Immature natural killer cell (primary cell): ENCODE results near the gene NSD1. TPM values are rescaled to one million over a fixed set of nuclear protein-coding genes. Genes with fewer than 3 reads are reported as not detected.

Experiments used
- DNase-seq, 3 donors: peaks; one replicate each; pipeline ENCODE4 v3.0.0; 2022; ENCODE audit warnings: mixed read lengths in 1 of 3
- H3K27ac Mint-ChIP-seq, 6 donors: one replicate each; pipeline ENCODE4 v1.8.0; 2020; ENCODE audit warnings: mixed read lengths in 6 of 6, mild to moderate bottlenecking in 5 of 6, inconsistent platforms in 4 of 6, moderate library complexity in 3 of 6
- H3K27me3 Mint-ChIP-seq, 3 donors: one replicate each; pipeline ENCODE4 v1.8.0; 2020 to 2021; ENCODE audit warnings: low read depth in 3 of 3, mild to moderate bottlenecking in 3 of 3, mixed read lengths in 3 of 3, moderate library complexity in 3 of 3, inconsistent platforms in 1 of 3
- H3K36me3 Mint-ChIP-seq, 3 donors: one replicate each; pipeline ENCODE4 v1.8.0; 2020; ENCODE audit warnings: mixed read lengths in 3 of 3, inconsistent platforms in 2 of 3, mild to moderate bottlenecking in 2 of 3
- H3K4me1 Mint-ChIP-seq, 2 donors: one replicate each; pipeline ENCODE4 v1.8.0; 2020; ENCODE audit warnings: inconsistent platforms in 2 of 2, mild to moderate bottlenecking in 2 of 2, mixed read lengths in 2 of 2, moderate library complexity in 1 of 2
- H3K4me3 Mint-ChIP-seq, 5 donors: one replicate each; pipeline ENCODE4 v1.8.0; 2020; ENCODE audit warnings: mild to moderate bottlenecking in 5 of 5, mixed read lengths in 5 of 5, inconsistent platforms in 3 of 5, moderate library complexity in 3 of 5
- H3K9me3 Mint-ChIP-seq, 6 donors: one replicate each; pipeline ENCODE4 v1.8.0; 2020; ENCODE audit warnings: mild to moderate bottlenecking in 6 of 6, mixed read lengths in 6 of 6, inconsistent platforms in 4 of 6, moderate library complexity in 3 of 6
- polyA plus RNA-seq, 3 donors: library from polyadenylated mRNA; unstranded; fragments of 300-500 nt; fragmentation: Illumina TruSeq; gene quantifications; one replicate each; pipeline ENCODE4 v1.2.3, GENCODE V29; 2021

NSD1 gene
- polyA plus RNA-seq, 3 donors from 2014 or later = 17.3 to 92.9 (median 19.7) TPM

DNA sequence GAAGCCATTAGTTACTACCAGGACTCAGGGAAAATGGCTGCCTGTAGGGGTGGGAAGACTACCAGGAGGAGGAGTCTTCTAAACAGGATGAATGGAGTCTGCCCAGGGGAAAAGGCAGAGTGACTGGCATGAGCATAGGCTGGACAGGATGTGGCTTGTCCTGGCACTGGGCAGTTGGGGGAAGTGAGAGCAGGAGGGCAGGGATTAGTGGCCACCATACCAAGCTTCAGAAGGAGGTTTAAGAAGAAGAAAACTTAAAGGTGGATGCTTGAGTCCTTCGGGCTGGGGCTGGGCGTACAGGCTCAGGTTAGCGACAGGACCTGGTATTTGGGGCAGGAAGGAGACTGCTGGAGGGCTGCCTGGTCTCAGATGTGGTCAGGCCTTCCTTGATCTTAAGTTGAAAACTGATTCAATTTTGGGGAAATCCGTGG lies 5.0 kb upstream of the NSD1 start:
- DNase-seq = no peak
- no peak overlapping the region for H3K4me3 Mint-ChIP-seq
- peaks cover 0 to 2% of the 10 kb centered on the region in 2 donors for H3K4me1 Mint-ChIP-seq
- H3K27ac Mint-ChIP-seq = peak overlapping the region in 1 of 6 donors; percentile 66
- no peaks in the 10 kb centered on the region for H3K9me3 Mint-ChIP-seq
- peaks cover 2 to 8% (median 4%) of the 10 kb centered on the region in 3 donors for H3K27me3 Mint-ChIP-seq
- H3K36me3 Mint-ChIP-seq = no peaks in the 10 kb centered on the region

DNA sequence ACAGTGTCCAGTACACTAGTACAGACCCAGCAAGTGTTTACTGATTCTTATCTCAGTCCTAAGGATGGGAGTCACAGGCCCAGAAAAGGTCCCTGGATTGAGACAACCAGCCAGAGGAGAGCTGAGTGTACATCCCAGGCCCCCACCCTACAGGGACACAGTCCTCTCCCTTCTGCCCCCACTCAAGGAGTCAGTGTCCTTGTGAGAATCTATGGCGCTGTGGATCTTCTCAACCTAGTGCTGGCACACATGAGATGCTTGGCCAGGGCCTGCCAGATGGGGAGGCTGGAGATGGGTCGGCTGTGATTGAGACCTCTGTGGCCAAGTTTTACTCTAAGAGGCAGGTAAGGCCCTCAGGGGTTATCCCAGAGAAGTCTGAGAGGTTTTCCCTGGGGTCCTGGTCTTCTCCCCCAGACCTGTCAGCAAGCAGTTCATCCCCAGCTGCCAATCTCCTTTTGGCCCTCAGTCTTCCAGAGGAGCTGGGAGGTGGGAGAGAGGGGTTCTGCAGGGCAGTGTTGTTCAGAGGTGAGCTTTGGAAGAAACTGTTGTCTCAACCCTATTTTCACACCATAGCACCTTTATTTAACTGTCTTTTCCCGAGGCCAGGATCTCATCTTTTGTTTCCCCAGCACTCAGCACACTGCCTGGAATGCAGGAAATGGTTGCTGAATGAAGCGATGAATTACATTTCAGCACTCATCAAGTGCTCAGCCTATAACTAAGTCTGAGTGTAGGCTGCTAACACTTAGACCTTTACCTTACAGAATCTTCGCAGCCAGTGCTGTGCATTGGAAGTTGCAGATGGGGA lies 3.2 kb upstream of the NSD1 start:
- H3K27ac Mint-ChIP-seq = peak overlapping the region in 4 of 6 donors; percentile 12 to 66 (median 53)
- H3K36me3 Mint-ChIP-seq = peaks cover 1 to 5% (median 2%) of the 10 kb centered on the region in 3 donors
- H3K9me3 Mint-ChIP-seq = no peaks in the 10 kb centered on the region
- H3K27me3 Mint-ChIP-seq = peaks cover 4 to 11% (median 6%) of the 10 kb centered on the region in 3 donors
- H3K4me3 Mint-ChIP-seq = peak overlapping the region in 2 of 5 donors; percentile 39 to 52
- DNase-seq = no peak
- peaks cover 11 to 12% of the 10 kb centered on the region in 2 donors for H3K4me1 Mint-ChIP-seq

DNA sequence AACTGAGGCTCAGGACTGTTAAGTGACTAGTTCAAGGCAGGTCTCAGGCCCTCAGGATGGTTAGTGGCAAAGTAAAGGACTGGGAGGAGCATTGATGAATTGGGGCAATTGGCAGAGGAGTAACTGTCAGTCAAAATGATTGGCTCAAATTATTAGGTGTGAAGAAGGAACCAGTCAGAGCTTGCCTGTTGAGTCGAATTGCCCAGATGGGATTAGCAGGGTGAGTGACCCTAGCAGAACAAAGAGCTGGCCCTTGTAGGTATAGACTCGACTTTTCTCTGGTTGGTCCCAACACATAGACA lies 2.6 kb upstream of the NSD1 start:
- H3K27me3 Mint-ChIP-seq = peaks cover 4 to 11% (median 6%) of the 10 kb centered on the region in 3 donors
- H3K9me3 Mint-ChIP-seq = no peaks in the 10 kb centered on the region
- no peak for DNase-seq
- peak overlapping the region in 2 of 5 donors; percentile 39 to 52 for H3K4me3 Mint-ChIP-seq
- H3K4me1 Mint-ChIP-seq = peaks cover 16 to 17% of the 10 kb centered on the region in 2 donors
- H3K27ac Mint-ChIP-seq = peak overlapping the region in 4 of 6 donors; percentile 47 to 82 (median 53)
- peaks cover 4 to 9% (median 5%) of the 10 kb centered on the region in 3 donors for H3K36me3 Mint-ChIP-seq

DNA sequence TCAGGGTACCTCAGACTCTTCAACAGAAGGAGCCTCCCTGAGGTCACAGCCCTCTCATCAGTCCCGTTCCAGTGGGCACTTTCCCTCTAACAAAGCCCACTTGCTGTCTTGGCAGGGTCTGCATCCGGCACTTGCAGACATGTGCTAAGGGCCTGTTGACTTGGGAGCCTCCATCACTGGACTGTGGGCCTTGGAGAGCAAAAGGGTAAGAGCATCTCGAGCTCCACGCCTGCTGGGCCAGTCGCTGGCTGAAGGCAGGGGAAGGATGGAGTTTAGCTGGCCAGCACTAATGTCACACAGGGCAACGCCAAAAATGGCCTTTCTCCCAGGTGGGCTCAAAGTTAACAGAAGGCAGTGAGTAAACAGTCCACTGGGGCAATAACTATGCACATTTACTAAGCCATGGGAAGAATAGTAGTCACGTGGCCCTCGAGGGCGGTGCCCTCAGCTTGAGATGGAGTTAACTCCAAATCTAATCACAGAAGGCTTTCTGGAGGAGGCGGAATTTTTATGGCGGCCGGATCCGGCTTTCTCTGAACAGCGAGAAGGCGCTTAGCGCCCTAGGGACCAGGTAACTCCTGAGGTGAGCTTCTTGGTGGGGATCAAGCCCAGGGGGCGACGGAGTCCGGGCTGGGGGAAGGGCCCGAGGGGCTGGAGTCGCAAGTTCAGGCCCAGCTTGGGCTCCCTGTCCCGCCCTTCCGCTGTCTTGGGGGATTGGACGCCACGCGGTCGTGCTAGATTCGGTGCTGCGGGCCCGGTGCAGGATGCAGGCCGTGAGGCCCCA lies 2.0 kb upstream of the NSD1 start:
- peak overlapping the region; percentile 23 to 79 (median 69) for H3K4me3 Mint-ChIP-seq
- H3K4me1 Mint-ChIP-seq = peaks cover 18 to 22% of the 10 kb centered on the region in 2 donors
- H3K27ac Mint-ChIP-seq = peak overlapping the region; percentile 17 to 82 (median 53)
- H3K9me3 Mint-ChIP-seq = no peaks in the 10 kb centered on the region
- peaks cover 4 to 9% (median 5%) of the 10 kb centered on the region in 3 donors for H3K36me3 Mint-ChIP-seq
- peaks cover 4 to 11% (median 6%) of the 10 kb centered on the region in 3 donors for H3K27me3 Mint-ChIP-seq
- DNase-seq = no peak

DNA sequence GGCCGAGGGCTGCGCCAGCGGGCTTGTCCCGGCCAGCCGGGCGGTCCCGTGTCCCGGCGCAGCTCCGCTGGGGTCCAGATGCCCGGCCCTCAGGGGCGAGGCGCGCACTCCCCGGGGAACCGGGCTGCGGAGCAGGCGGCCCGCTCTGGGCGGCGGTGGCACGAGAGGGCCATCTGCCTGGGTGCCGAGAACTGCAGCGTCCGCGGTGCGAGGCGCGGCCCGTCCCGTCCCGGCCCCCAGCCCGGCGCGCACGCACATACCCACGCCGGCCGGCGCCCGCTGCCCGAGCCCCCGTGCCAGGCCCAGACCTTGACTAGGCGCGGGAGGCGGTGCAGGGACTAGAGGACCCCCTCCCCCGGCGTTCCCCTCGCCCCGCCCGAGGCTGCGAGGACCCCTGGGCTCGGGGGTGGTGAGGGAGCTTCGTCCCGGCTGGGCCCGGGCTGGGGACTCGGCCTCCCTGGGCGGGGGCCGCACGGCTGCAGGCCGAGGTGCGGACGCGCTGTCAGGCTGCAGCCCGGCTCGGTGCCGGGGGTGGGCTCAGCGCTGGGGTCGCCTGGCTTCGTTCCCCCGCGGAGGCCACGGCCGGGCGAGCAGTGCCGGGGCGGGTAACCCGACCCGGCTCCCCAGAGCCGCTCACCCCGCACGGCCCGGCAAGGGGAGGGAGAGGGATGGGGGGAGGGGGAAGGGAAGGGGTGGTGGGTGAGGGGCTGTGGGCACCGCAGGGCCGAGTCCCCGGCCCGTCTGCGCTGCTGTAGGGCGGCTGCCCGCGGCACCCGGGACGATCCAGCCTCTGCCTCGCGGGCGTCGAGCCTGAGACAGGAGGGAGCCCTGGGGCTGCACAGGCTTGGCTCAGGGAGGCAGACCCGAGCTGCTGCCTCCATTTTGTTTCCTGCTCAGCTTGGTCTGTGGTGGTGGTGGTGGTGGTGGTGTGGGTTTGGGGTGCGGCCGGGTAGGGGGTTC lies 1.2 kb upstream of the NSD1 start:
- H3K9me3 Mint-ChIP-seq = no peaks in the 10 kb centered on the region
- peaks cover 7 to 13% (median 10%) of the 10 kb centered on the region in 3 donors for H3K36me3 Mint-ChIP-seq
- DNase-seq = peak; percentile 70 to 73 (median 71)
- H3K4me3 Mint-ChIP-seq = peak overlapping the region; percentile 51 to 85 (median 67)
- H3K27ac Mint-ChIP-seq = peak overlapping the region in 4 of 6 donors; percentile 14 to 84 (median 58)
- H3K4me1 Mint-ChIP-seq = peaks cover 25 to 31% of the 10 kb centered on the region in 2 donors
- H3K27me3 Mint-ChIP-seq = peaks cover 4 to 11% (median 6%) of the 10 kb centered on the region in 3 donors

DNA sequence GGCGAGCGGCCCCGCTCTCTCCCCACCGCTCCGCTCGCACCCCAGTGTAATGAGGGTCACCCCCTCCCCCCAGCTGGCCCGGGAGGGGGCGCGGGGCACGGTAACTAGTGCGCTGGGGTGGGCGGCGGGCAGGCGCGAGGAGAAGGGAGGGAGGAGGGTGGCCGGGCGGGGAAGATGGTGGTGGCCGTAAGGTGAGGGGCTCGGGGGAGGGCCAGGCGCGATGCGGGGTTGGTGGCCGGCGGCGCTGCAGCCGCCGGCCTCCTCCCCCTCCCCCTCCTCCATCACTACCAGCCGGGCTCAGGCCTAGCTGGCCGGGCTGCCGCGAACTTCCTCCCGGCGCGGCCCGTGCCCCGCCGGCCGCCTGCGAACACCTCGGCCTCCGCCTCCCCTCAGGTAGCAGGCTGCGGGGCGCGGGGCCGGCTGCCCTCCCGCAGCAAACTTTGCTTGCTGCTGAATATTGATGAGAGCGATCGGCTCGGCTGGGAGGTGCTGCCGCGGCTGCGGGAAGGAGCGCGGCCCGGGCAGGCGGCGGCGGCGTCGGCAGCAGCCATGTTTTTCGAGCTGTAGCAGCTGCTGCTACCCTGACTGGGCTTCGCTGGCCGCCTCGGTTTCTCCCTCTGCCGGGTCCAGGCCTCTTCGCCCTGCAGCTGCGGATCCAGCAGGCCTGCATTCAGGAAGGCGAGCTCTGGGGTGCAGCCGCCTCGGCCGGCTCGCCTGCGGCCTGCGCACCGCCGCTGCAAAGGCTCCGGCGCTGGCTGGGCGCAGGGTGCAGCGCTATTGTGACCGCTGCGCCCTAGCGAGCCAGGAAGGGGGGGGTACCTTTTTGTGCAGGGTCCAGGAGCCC lies 502 bp downstream of the NSD1 start:
- peaks cover 7 to 13% (median 10%) of the 10 kb centered on the region in 3 donors for H3K36me3 Mint-ChIP-seq
- H3K27me3 Mint-ChIP-seq = peaks cover 4 to 11% (median 6%) of the 10 kb centered on the region in 3 donors
- H3K4me3 Mint-ChIP-seq = peak overlapping the region; percentile 85 to 88 (median 87)
- peak overlapping the region; percentile 76 to 92 (median 90) for H3K27ac Mint-ChIP-seq
- no peaks in the 10 kb centered on the region for H3K9me3 Mint-ChIP-seq
- H3K4me1 Mint-ChIP-seq = peaks cover 31 to 37% of the 10 kb centered on the region in 2 donors
- peak; percentile 55 to 58 (median 58) for DNase-seq

DNA sequence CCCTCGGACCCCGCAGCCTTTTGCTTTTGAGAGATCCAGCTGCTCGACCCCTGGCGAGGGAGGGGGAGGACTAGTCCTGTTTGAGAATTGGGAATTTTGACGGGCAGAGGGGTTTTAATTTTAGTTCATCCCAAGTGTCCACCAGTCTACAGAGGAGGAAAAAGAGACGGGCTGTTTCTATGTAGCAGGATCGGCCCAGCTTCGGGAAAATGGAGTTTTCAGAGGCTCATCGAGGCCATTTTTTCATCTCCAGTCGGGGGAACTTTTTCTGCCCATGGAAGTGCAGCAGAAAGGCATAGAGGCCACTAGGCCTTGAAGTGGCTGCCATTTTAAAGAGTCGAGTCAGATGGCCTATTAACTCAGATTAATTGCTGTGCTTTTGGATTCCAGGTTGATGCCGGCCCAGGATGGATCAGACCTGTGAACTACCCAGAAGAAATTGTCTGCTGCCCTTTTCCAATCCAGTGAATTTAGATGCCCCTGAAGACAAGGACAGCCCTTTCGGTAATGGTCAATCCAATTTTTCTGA lies 1.2 kb downstream of the NSD1 start:
- Mint-ChIP-seq H3K4me1 (peaks cover 36 to 44% of the 10 kb centered on the region in 2 donors), H3K36me3 (peaks cover 8 to 13% (median 10%) of the 10 kb centered on the region in 3 donors), H3K9me3 (no peaks in the 10 kb centered on the region), H3K27ac (peak overlapping the region; percentile 76 to 92 (median 90)), H3K27me3 (peaks cover 4 to 13% (median 6%) of the 10 kb centered on the region in 3 donors), H3K4me3 (peak overlapping the region; percentile 85 to 88 (median 87))
- no peak for DNase-seq

DNA sequence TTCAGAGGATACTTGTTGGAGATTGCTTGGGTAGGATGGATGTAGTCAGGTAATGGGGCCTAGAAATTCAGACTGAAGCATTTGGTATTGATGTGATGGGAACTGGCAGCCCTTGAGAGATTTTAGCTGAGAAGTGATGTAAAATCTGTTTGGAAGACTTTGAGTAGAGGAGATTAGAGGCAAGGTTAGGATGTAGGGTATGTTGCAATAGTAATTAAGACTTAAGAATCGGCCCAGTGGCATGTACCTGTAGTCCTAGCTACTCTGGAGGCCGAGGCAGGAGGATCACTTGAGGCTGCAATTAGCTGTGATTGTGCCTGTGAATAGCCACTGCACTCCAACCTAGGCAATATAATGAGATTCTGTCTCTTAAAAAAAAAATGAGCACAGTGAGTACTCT lies 6.7 kb downstream of the NSD1 start:
- peaks cover 0 to 2% (median 0%) of the 10 kb centered on the region in 3 donors for H3K27me3 Mint-ChIP-seq
- no peaks in the 10 kb centered on the region for H3K9me3 Mint-ChIP-seq
- peaks cover 49 to 63% of the 10 kb centered on the region in 2 donors for H3K4me1 Mint-ChIP-seq
- peak overlapping the region in 1 of 5 donors; percentile 50 for H3K4me3 Mint-ChIP-seq
- no peak for DNase-seq
- peaks cover 19 to 24% (median 23%) of the 10 kb centered on the region in 3 donors for H3K36me3 Mint-ChIP-seq
- peak overlapping the region in 5 of 6 donors; percentile 41 to 82 (median 61) for H3K27ac Mint-ChIP-seq

DNA sequence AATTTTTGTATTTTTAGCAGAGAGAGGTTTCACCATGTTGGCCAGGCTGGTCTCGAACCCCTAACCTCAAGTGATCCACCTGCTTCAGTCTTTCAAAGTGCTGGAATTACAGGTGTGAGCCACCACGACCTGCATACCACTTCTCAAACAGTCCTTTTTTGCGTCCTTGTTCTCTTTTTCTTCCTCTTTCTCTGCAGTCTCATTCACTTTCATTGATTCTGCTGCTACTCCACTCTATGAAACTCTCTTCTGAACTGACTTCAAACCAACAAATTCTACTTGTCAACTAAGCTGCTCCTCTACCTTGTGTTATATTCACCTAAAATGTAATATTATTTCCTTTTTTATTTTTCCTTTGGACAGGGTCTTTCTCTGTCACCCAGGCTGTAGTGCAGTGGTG lies 7.9 kb downstream of the NSD1 start:
- H3K27ac Mint-ChIP-seq = peak overlapping the region in 4 of 6 donors; percentile 31 to 78 (median 53)
- H3K36me3 Mint-ChIP-seq = peaks cover 15 to 20% (median 18%) of the 10 kb centered on the region in 3 donors
- H3K4me3 Mint-ChIP-seq = peak overlapping the region in 1 of 5 donors; percentile 9
- DNase-seq = no peak
- H3K27me3 Mint-ChIP-seq = peaks cover 0 to 2% (median 0%) of the 10 kb centered on the region in 3 donors
- H3K4me1 Mint-ChIP-seq = peaks cover 42 to 51% of the 10 kb centered on the region in 2 donors
- no peaks in the 10 kb centered on the region for H3K9me3 Mint-ChIP-seq

DNA sequence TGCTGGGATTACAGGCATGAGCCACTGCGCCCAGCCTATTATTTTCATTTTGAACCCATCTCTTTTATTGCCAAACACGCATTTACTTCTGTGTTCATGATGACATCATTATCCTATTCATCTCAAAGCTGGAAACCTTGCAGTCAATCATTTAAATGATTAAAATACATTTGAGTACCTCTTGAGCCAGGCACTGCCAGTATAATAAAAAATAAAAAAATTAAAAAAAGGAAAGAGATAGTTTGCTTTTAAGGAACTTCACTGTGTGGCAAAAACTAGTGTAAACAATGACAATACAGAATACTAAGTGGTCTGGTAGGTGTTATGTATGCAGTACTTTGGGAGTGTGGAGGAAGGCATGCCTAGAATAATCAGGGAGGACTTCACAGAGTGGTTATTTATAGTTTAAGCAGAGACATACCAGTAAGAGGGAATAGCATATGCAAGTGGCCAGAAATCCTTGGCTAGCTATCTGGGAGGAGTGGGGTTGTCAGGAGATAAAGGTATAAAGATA lies 8.6 kb downstream of the NSD1 start:
- Mint-ChIP-seq H3K36me3 (peaks cover 13 to 17% (median 15%) of the 10 kb centered on the region in 3 donors), H3K4me3 (no peak overlapping the region), H3K27me3 (peaks cover 0 to 2% (median 0%) of the 10 kb centered on the region in 3 donors), H3K4me1 (peaks cover 38 to 45% of the 10 kb centered on the region in 2 donors), H3K9me3 (no peaks in the 10 kb centered on the region), H3K27ac (peak overlapping the region in 2 of 6 donors; percentile 28 to 53)
- no peak for DNase-seq

DNA sequence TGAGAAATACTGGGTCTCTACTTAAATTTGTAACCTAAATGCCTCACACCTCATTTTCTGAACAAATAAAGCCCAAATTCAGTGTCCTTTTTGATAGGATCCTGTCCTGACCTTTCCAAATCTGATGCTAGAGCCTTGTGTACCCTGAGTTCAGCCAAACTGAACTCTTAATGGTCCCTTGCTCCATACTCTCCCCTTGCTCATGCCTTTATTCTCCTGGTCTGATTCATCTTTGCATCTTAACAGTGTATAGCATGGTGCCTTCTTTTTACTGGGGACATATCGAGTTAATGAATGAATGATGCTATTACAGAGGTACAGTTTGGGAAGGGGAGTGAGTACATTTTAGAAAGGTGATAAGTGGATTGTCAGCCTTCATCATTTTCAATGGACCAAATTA lies 9.2 kb downstream of the NSD1 start:
- Mint-ChIP-seq H3K4me3 (no peak overlapping the region), H3K4me1 (peaks cover 36 to 38% of the 10 kb centered on the region in 2 donors), H3K27ac (peak overlapping the region in 2 of 6 donors; percentile 3 to 28), H3K27me3 (peaks cover 0 to 2% (median 0%) of the 10 kb centered on the region in 3 donors), H3K9me3 (no peaks in the 10 kb centered on the region), H3K36me3 (peaks cover 15 to 20% (median 16%) of the 10 kb centered on the region in 3 donors)
- DNase-seq = no peak
